ENCODE measurements around the gene CXCR6. TPM values are rescaled to one million over a fixed set of nuclear protein-coding genes. Genes with fewer than 3 reads are reported as not detected.
A peak's percentile ranks its signal among the peaks of the same experiment; 100 is the strongest.

The CXCR6 gene
- total and polyA plus RNA-seq, 2 of the 13 experiments (the other 11 are each of a cell fraction or from before 2014, with no cell fraction given) = not detected

- TF ChIP-seq SOX13 (IDR thresholded peaks at IDR 0.05) = no peak
- TF ChIP-seq SOX13 (CRISPR knock-in tag; conservative IDR thresholded peaks at IDR 0.05 in 1 of 2, IDR thresholded peaks at IDR 0.05 in 1 of 2) = 0 out of 4 replicates have a peak, but pooled peaks of 1 of the 2 experiments have one; percentile 40
- TF ChIP-seq ZSCAN31 (CRISPR knock-in tag; IDR thresholded peaks at IDR 0.05; ENCODE audit: low read depth) = 0 out of 2 replicates have a peak, but pooled peaks have one; percentile 67
- no peak for TF ChIP-seq ZNF20 (CRISPR knock-in tag; IDR thresholded peaks at IDR 0.05)
- TF ChIP-seq ZNF260 (CRISPR knock-in tag; IDR thresholded peaks at IDR 0.05; ENCODE audit: borderline replicate concordance, low read depth) = no peak
- TF ChIP-seq MAFF (IDR thresholded peaks at IDR 0.05; ENCODE audit: low read depth, low read length) = no peak
- peak; percentile 90 for TF ChIP-seq HINFP (CRISPR knock-in tag; IDR thresholded peaks at IDR 0.05; ENCODE audit: low read depth)
- TF ChIP-seq TP53 (CRISPR knock-in tag; conservative IDR thresholded peaks at IDR 0.05) = 0 out of 2 replicates have a peak, but pooled peaks have one; percentile 19
- no peak for TF ChIP-seq ATRX (CRISPR knock-in tag; IDR thresholded peaks at IDR 0.05; ENCODE audit: borderline replicate concordance)
- no peak for TF ChIP-seq TSC22D2 (CRISPR knock-in tag; IDR thresholded peaks at IDR 0.05; ENCODE audit: borderline replicate concordance)
- TF ChIP-seq ZBTB44 (CRISPR knock-in tag; IDR thresholded peaks at IDR 0.05) = peak; percentile 65; the same call in 1 of the 2 replicates
- no peak for TF ChIP-seq HOMEZ (CRISPR knock-in tag; IDR thresholded peaks at IDR 0.05; ENCODE audit: low read depth)
- no peak for TF ChIP-seq RFXANK (CRISPR knock-in tag; IDR thresholded peaks at IDR 0.05)
- peak; percentile 78 for TF ChIP-seq NR2C2 (CRISPR knock-in tag; IDR thresholded peaks at IDR 0.05; ENCODE audit: borderline replicate concordance)
- no peak for TF ChIP-seq ZNF879 (CRISPR knock-in tag; IDR thresholded peaks at IDR 0.05)
- TF ChIP-seq RNF2 (conservative IDR thresholded peaks at IDR 0.05; ENCODE audit: low read depth) = peak; percentile 77
- peak; percentile 94 for TF ChIP-seq YY1 (IDR thresholded peaks at IDR 0.05; ENCODE audit: insufficient read depth, insufficient replicate concordance, low read depth, low read length)
- no peak for TF ChIP-seq ZNF503 (CRISPR knock-in tag; IDR thresholded peaks at IDR 0.05)
- 0 out of 2 replicates have a peak, but pooled peaks have one; percentile 32 for TF ChIP-seq ZKSCAN8 (CRISPR knock-in tag; IDR thresholded peaks at IDR 0.05; ENCODE audit: borderline replicate concordance)
- TF ChIP-seq PHF20 (CRISPR knock-in tag; IDR thresholded peaks at IDR 0.05) = peak; percentile 78; the same call in 1 of the 2 replicates
These were observed 52.2 kb downstream of the CXCR6 start, which contains the start of gene FYCO1 (continued) for GRCh38 chr3:45995236-45996192.
